Endothelial cell of umbilical vein (primary cell): ENCODE results near the gene TERT. TPM values are rescaled to one million over a fixed set of nuclear protein-coding genes. Genes with fewer than 3 reads are reported as not detected.

Experiments
- BruUV-seq: library from RNA; stranded (reverse); fragments of 400-500 nt; replicated peaks from 2 replicates; lab custom pipeline; 2021; lab: Mats Ljungman, UMichigan
- CTCF ChIA-PET: fragments of 300-600, 350-600 bp; sonication (Branson Sonifier 250); formaldehyde crosslinking; loops from one replicate; lab custom pipeline; 2021; ENCODE audit warnings: antibody characterized with exemption, inconsistent platforms; lab: Charles Lee
- POLR2A ChIA-PET: fragments of 300-600, 350-600 bp; sonication (Branson Sonifier 250); formaldehyde crosslinking; loops from one replicate; lab custom pipeline; 2021; ENCODE audit warnings: antibody characterized with exemption, inconsistent platforms; lab: Charles Lee
- DNase-seq: peaks from one replicate; pipeline ENCODE4 v3.0.0-alpha.2; 2011; ENCODE audit warnings: low read depth, low spot score
- FAIRE-seq: peaks from 2 replicates; lab custom pipeline; 2011; peaks lifted over from hg19 to GRCh38; lab: Jason Lieb, UNC
- H2AFZ ChIP-seq: 2 replicates; pipeline ENCODE4 v1.6.0; 2012; ENCODE audit warnings: low read depth, low read length, control low read depth, inconsistent platforms
- H3K27ac ChIP-seq: 2 replicates; pipeline ENCODE4 v1.5.1; 2011; ENCODE audit warnings: low read depth, mild to moderate bottlenecking, control low read depth, low read length, moderate library complexity; ENCODE audit not compliant: insufficient read depth
- H3K27me3 ChIP-seq, 2 experiments: 2 replicates each; pipeline versions ENCODE4 v1.6.0 to v1.6.1; 2011; ENCODE audit warnings: low read length in 2 of 2, mixed read lengths in 1 of 2; ENCODE audit not compliant: control insufficient read depth in 2 of 2, insufficient read depth in 2 of 2
- H3K36me3 ChIP-seq, 2 experiments: 2 replicates in 1 of 2; 3 replicates in 1 of 2; pipeline ENCODE4 v1.5.1; 2011; ENCODE audit warnings: low read length in 2 of 2, mild to moderate bottlenecking in 1 of 2, moderate library complexity in 1 of 2; ENCODE audit not compliant: control insufficient read depth in 2 of 2, insufficient read depth in 2 of 2; ENCODE audit errors: extremely low read depth in 1 of 2
- H3K4me1 ChIP-seq: 3 replicates; pipeline ENCODE4 v1.5.1; 2011; ENCODE audit warnings: mild to moderate bottlenecking, low read length; ENCODE audit not compliant: control insufficient read depth, insufficient read depth; ENCODE audit errors: extremely low read depth
- H3K4me2 ChIP-seq: 2 replicates; pipeline ENCODE4 v1.6.1; 2011; ENCODE audit warnings: low read length, control low read depth, mixed read lengths; ENCODE audit not compliant: insufficient read depth
- H3K4me3 ChIP-seq, 3 experiments: fragments of 200-600 bp in 1 of 3; sonication (generic), shearing (Covaris generic) in 1 of 3; replicated peaks in 1 of 3; 2 replicates each; pipeline ENCODE4 v1.5.1; 2011 to 2016; ENCODE audit warnings: control low read depth in 3 of 3, low read length in 3 of 3, mild to moderate bottlenecking in 2 of 3, inconsistent platforms in 1 of 3, low read depth in 1 of 3, moderate library complexity in 1 of 3; ENCODE audit not compliant: insufficient read depth in 1 of 3
- H3K79me2 ChIP-seq: 2 replicates; pipeline ENCODE4 v1.6.0; 2012; ENCODE audit warnings: low read length, inconsistent platforms; ENCODE audit not compliant: control insufficient read depth, insufficient read depth
- H3K9ac ChIP-seq: replicated peaks from 2 replicates; pipeline ENCODE3; 2011; ENCODE audit warnings: low read length, control low read depth; ENCODE audit not compliant: insufficient read depth; ENCODE audit errors: extremely low read depth
- H3K9me1 ChIP-seq: replicated peaks from 3 replicates; pipeline ENCODE4 v1.6.0; 2011; ENCODE audit warnings: mild to moderate bottlenecking, low read length; ENCODE audit not compliant: control insufficient read depth, insufficient read depth; ENCODE audit errors: extremely low read depth
- H3K9me3 ChIP-seq: replicated peaks from 2 replicates; pipeline ENCODE4 v1.5.1; 2012; ENCODE audit warnings: low read length, inconsistent platforms; ENCODE audit not compliant: control insufficient read depth, insufficient read depth
- H4K20me1 ChIP-seq: replicated peaks from 2 replicates; pipeline ENCODE3; 2011; ENCODE audit warnings: mild to moderate bottlenecking, low read length; ENCODE audit not compliant: control insufficient read depth, insufficient read depth; ENCODE audit errors: extremely low read depth
- EZH2 ChIP-seq: IDR thresholded peaks from 2 replicates; pipeline ENCODE4 v1.6.1; 2012; ENCODE audit warnings: borderline replicate concordance, low read depth, mild to moderate bottlenecking, moderate library complexity, low read length, inconsistent platforms; ENCODE audit not compliant: severe bottlenecking
- FOS ChIP-seq: IDR thresholded peaks from 2 replicates; pipeline ENCODE4 v1.6.1; 2011; ENCODE audit warnings: mild to moderate bottlenecking, low read length, moderate library complexity, borderline replicate concordance; ENCODE audit not compliant: insufficient read depth
- GATA2 ChIP-seq: IDR thresholded peaks from 2 replicates; pipeline ENCODE4 v1.7.0; 2011; ENCODE audit warnings: low read depth, mild to moderate bottlenecking, moderate library complexity, mixed read lengths, low read length; ENCODE audit not compliant: insufficient read length, insufficient read depth
- JUN ChIP-seq: IDR thresholded peaks from 2 replicates; pipeline ENCODE4 v1.6.1; 2011; ENCODE audit warnings: borderline replicate concordance, low read depth; ENCODE audit not compliant: insufficient read length, insufficient read depth
- MAX ChIP-seq: IDR thresholded peaks from 2 replicates; pipeline ENCODE4 v1.6.1; 2011; ENCODE audit not compliant: insufficient read depth, insufficient read length
- MYC ChIP-seq: IDR thresholded peaks from one replicate; pipeline ENCODE4 v1.6.1; 2011; ENCODE audit warnings: mild to moderate bottlenecking, low read depth, low read length
- POLR2A ChIP-seq: IDR thresholded peaks from 2 replicates; pipeline ENCODE4 v1.6.1; 2012; ENCODE audit warnings: low read depth, mild to moderate bottlenecking, control low read depth, low read length
- POLR2AphosphoS5 ChIP-seq: IDR thresholded peaks from 2 replicates; pipeline ENCODE4 v1.6.1; 2012; ENCODE audit warnings: low read depth, mild to moderate bottlenecking, control low read depth, low read length, moderate library complexity; ENCODE audit not compliant: insufficient read depth
- dilution Hi-C: fragments of 300-500 bp; cut with MboI; formaldehyde crosslinking; loops from one replicate; pipeline ENCODE4 v1.15.0; 2019; ENCODE audit warnings: low sequenced_read_pairs; ENCODE audit not compliant: extremely low pct_ligation_motif_present
- intact Hi-C: fragments of 100-400 bp; cut with micrococcal nuclease; formaldehyde crosslinking; loops from one replicate; pipeline ENCODE4 v1.10.0; 2022
- polyA plus RNA-seq, 4 experiments: library from polyadenylated mRNA; depleted of rRNA in 3 of 4; stranded (reverse) in 3 of 4; unstranded in 1 of 4; fragments of >200 nt; gene quantifications; 2 replicates each; pipeline versions ENCODE4 v1.2.1 to v1.2.3, GENCODE V29; 2011 to 2012; ENCODE audit warnings: missing spikeins in 1 of 4
- total RNA-seq: library from RNA; stranded (reverse); gene quantifications from 2 replicates; pipeline ENCODE4 v1.2.3, GENCODE V29; 2021
- TF ChIP-seq, protein P1 (sequence below), 2 donors: IDR thresholded peaks; 1 replicate in 1 of 2; 2 replicates in 1 of 2; pipeline ENCODE4 v1.5.1; 2011; ENCODE audit warnings: low read length in 2 of 2, mild to moderate bottlenecking in 2 of 2, moderate library complexity in 2 of 2, control low read depth in 1 of 2, inconsistent platforms in 1 of 2, low read depth in 1 of 2; ENCODE audit not compliant: insufficient read depth in 1 of 2; ENCODE audit errors: extremely low read depth in 1 of 2

Gene TERT
- total and polyA plus RNA-seq, 2 donors (not counting 3 experiments of a cell fraction or from before 2014, with no cell fraction given), result 0.04 TPM; not detected in 1

DNA sequence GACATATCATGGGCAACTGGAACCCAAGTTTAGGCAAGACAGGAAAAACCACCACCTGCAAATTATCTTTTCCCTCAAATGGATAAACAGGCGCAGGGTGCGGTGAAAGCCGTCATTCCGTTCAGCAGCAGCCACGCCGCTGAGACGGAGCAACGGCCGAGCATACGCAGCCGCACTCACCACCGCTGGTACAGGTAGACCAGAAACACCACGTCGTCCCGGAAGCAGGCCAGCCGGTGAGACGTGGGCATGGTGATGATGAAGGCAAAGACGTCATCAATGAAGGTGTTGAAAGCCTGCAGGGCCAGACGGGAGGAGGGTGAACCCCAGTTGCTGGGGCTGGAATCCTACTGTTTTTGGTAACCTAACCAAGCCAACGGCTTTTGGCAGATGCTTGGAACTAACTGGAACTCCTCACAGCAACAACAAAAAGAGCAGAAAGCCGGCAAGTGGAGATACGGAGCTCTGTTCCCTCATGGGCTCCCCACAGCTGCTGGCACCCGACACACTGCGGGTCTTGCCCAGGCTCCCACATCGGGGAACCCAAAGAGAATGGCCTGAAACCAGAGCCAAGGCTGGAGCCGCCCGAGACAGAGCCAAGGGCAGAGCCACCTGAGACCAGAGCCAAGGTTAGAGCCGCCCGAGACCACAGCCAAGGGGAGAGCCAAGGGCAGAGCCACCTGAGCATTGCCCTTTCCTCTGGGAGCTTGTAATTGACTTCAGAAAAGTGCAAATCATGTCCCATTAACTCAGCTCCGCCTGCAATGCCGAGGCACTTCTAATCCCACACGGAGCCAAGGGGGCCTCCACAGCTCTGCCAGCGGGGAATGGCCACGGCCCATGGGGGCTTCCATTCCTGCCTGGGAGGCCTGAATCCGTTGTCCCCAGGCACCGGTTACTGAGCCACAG, 25.8 kb upstream of the TERT start:
- intact Hi-C loops (no loop called here), dilution Hi-C loops (no loop called here)
- no peak for DNase-seq
- TF ChIP-seq, protein P1, sequence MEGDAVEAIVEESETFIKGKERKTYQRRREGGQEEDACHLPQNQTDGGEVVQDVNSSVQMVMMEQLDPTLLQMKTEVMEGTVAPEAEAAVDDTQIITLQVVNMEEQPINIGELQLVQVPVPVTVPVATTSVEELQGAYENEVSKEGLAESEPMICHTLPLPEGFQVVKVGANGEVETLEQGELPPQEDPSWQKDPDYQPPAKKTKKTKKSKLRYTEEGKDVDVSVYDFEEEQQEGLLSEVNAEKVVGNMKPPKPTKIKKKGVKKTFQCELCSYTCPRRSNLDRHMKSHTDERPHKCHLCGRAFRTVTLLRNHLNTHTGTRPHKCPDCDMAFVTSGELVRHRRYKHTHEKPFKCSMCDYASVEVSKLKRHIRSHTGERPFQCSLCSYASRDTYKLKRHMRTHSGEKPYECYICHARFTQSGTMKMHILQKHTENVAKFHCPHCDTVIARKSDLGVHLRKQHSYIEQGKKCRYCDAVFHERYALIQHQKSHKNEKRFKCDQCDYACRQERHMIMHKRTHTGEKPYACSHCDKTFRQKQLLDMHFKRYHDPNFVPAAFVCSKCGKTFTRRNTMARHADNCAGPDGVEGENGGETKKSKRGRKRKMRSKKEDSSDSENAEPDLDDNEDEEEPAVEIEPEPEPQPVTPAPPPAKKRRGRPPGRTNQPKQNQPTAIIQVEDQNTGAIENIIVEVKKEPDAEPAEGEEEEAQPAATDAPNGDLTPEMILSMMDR (IDR thresholded peaks at IDR 0.05; ENCODE audit: extremely low read depth in 1 of 2, insufficient read depth in 1 of 2, low read depth in 1 of 2, low read length in 2 of 2), result no peak
- TF ChIP-seq MAX (no peak), JUN (no peak), POLR2AphosphoS5 (no peak), MYC (no peak), FOS (no peak), GATA2 (no peak), POLR2A (no peak), EZH2 (no peak)
- Histone ChIP-seq H3K27me3 (no peaks in the 10 kb centered on the region), H3K4me1 (no peaks in the 10 kb centered on the region), H3K79me2 (no peaks in the 10 kb centered on the region), H3K36me3 (peaks cover 14 to 54% of the 10 kb centered on the region in 2 experiments), H3K9me1 (no peaks in the 10 kb centered on the region), H3K9me3 (no peaks in the 10 kb centered on the region), H3K4me2 (no peak overlapping the region), H3K27ac (no peak overlapping the region), H4K20me1 (no peaks in the 10 kb centered on the region), H2AFZ (no peak overlapping the region), H3K9ac (no peak overlapping the region), H3K4me3 (no peak overlapping the region)
- ChIA-PET CTCF (no interaction called here), POLR2A (no interaction called here)
- BruUV-seq, result no TSS peak
- FAIRE-seq, result no peak
